ENCODE results near the gene SLC26A1.

The SLC26A1 gene

GRCh38 chr4:963276-964225, 29.7 kb downstream of the SLC26A1 start:
- DNase-seq, result no peak

GRCh38 chr4:962231-963208, 30.7 kb downstream of the SLC26A1 start:
- peak; percentile 24 for DNase-seq

- peak; percentile 45 for DNase-seq
These were observed 31.6 kb downstream of the SLC26A1 start for GRCh38 chr4:961351-962230.

- DNase-seq, result peak; percentile 41
These were observed 32.4 kb downstream of the SLC26A1 start for GRCh38 chr4:960636-961350.

GRCh38 chr4:960140-960635, 33.0 kb downstream of the SLC26A1 start:
- DNase-seq, result peak; percentile 44

- peak; percentile 22 for DNase-seq
These were observed 33.7 kb downstream of the SLC26A1 start for GRCh38 chr4:959338-960139.

GRCh38 chr4:958696-959337, 34.4 kb downstream of the SLC26A1 start:
- no peak for DNase-seq

- DNase-seq, result peak; percentile 39
These were observed 34.9 kb downstream of the SLC26A1 start for GRCh38 chr4:958314-958665.

GRCh38 chr4:957581-958313, 35.5 kb downstream of the SLC26A1 start:
- DNase-seq, result peak; percentile 32

- DNase-seq, result peak; percentile 23
These were observed 36.0 kb downstream of the SLC26A1 start for GRCh38 chr4:957231-957580.

- no peak for DNase-seq
These were observed 36.5 kb downstream of the SLC26A1 start for GRCh38 chr4:956531-957230.

GRCh38 chr4:955931-956381, 37.2 kb downstream of the SLC26A1 start:
- peak; percentile 21 for DNase-seq

GRCh38 chr4:955161-955921, 37.9 kb downstream of the SLC26A1 start:
- peak; percentile 37 for DNase-seq

GRCh38 chr4:954211-955020, 38.8 kb downstream of the SLC26A1 start:
- DNase-seq, result peak; percentile 37

GRCh38 chr4:953574-953915, 39.7 kb downstream of the SLC26A1 start:
- DNase-seq, result no peak

- DNase-seq, result peak; percentile 20
These were observed 40.2 kb downstream of the SLC26A1 start for GRCh38 chr4:952881-953573.
